ENCODE data around the gene RPS15. TPM values are rescaled to one million over a fixed set of nuclear protein-coding genes. Genes with fewer than 3 reads are reported as not detected.

The RPS15 gene
- polyA plus RNA-seq, 1 donor (not counting 4 experiments of a cell fraction or from before 2014, with no cell fraction given): 795 TPM

DNA sequence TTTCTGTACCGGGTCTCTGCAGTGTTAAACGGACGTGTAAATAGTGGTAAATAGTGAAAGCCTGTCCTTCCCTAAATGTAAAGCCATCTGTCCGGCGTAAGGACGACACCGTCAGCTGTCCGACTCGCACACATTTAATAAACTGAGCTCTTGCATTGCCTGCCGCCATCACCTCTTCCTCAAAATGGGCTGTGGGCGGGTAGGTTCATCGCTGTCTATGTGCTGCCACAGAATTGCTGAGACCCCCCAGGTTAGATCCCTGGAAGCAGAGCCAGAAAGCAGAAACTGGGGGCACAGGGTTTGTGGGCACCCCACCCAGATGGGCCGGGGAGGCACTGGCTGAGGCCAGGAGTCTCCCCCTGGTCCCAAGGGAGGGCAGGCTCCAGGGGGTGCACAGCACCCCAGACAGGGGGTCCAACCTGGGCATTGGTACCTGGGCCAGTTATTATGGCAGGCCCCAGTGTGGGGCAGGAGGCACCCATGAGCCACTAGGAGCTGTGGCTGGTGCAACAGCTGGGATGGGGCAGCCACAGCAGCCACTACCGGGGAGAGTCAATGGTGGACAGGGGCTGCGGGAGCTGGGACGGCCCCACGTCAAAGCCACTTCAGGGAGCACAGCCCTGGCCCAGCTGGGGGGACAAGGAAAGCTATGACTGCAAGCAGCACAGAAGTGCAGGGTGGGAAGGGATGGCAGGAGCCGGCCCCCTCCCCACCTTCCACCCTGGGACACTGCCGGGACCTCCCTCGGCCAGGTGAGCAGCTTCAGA, 35.1 kb downstream of the RPS15 start:
- Histone ChIP-seq H3K36me3 (ENCODE audit: control insufficient read depth in 2 of 2, extremely low read depth in 1 of 2, insufficient read depth in 2 of 2, low read length in 2 of 2) (peaks cover 5 to 15% of the 10 kb centered on the region in 2 experiments), H3K9me3 (ENCODE audit: control insufficient read depth, low read depth, low read length) (no peaks in the 10 kb centered on the region), H3K4me2 (ENCODE audit: control insufficient read depth, extremely low read depth, insufficient read depth, low read depth, low read length) (no peak overlapping the region), H2AFZ (ENCODE audit: control insufficient read depth, low read length) (no peak overlapping the region), H3K79me2 (ENCODE audit: control insufficient read depth, insufficient read depth, low read length) (peaks cover 20% of the 10 kb centered on the region), H3K27ac (ENCODE audit: control insufficient read depth, insufficient read depth, low read length) (no peak overlapping the region), H3K4me3 (ENCODE audit: control insufficient read depth in 2 of 3, extremely low read depth in 1 of 3, insufficient read depth in 2 of 3, low read depth in 1 of 3, low read length in 3 of 3) (no peak overlapping the region), H3K4me1 (ENCODE audit: control insufficient read depth, extremely low read depth, insufficient read depth, low read length) (peaks cover 18% of the 10 kb centered on the region), H3K27me3 (ENCODE audit: control insufficient read depth, extremely low read depth, insufficient read depth, low read length) (peaks cover 25% of the 10 kb centered on the region), H4K20me1 (ENCODE audit: control insufficient read depth, extremely low read depth, insufficient read depth, low read length) (peaks cover 9% of the 10 kb centered on the region), H3K9ac (ENCODE audit: control insufficient read depth, extremely low read depth, insufficient read depth, low read length) (no peak overlapping the region), H3K9me1 (ENCODE audit: control insufficient read depth, extremely low read depth, insufficient read depth, low read length) (peaks cover 8% of the 10 kb centered on the region)
- no peak for TF ChIP-seq CTCF (optimal IDR thresholded peaks at IDR 0.05 in 1 of 3, IDR thresholded peaks at IDR 0.05 in 1 of 3, conservative IDR thresholded peaks at IDR 0.05 in 1 of 3; ENCODE audit: extremely low read depth in 1 of 3, insufficient read depth in 2 of 3, low read length in 3 of 3)
- no peak for TF ChIP-seq EZH2 (IDR thresholded peaks at IDR 0.05; ENCODE audit: low read length)
- FAIRE-seq (no peak), DNase-seq (ENCODE audit: low read depth, low spot score) (no peak)
- dilution Hi-C loops (cut with MboI; ENCODE audit: extremely low pct_ligation_motif_present, low sequenced_read_pairs): no loop called here

- no peak overlapping the region for H3K27ac ChIP-seq (ENCODE audit: control insufficient read depth, insufficient read depth, low read length)
- DNase-seq (ENCODE audit: low read depth, low spot score) (no peak), FAIRE-seq (no peak)
- dilution Hi-C loops (cut with MboI; ENCODE audit: extremely low pct_ligation_motif_present, low sequenced_read_pairs): no loop called here
- H3K36me3 ChIP-seq (ENCODE audit: control insufficient read depth in 2 of 2, extremely low read depth in 1 of 2, insufficient read depth in 2 of 2, low read length in 2 of 2): peaks cover 5 to 15% of the 10 kb centered on the region in 2 experiments
- H3K4me2 ChIP-seq (ENCODE audit: control insufficient read depth, extremely low read depth, insufficient read depth, low read depth, low read length): no peak overlapping the region
- no peak overlapping the region for H3K4me3 ChIP-seq (ENCODE audit: control insufficient read depth in 2 of 3, extremely low read depth in 1 of 3, insufficient read depth in 2 of 3, low read depth in 1 of 3, low read length in 3 of 3)
- peaks cover 19% of the 10 kb centered on the region for H3K4me1 ChIP-seq (ENCODE audit: control insufficient read depth, extremely low read depth, insufficient read depth, low read length)
- H3K9me1 ChIP-seq (ENCODE audit: control insufficient read depth, extremely low read depth, insufficient read depth, low read length): peaks cover 8% of the 10 kb centered on the region
- H4K20me1 ChIP-seq (ENCODE audit: control insufficient read depth, extremely low read depth, insufficient read depth, low read length): peaks cover 9% of the 10 kb centered on the region
- H2AFZ ChIP-seq (ENCODE audit: control insufficient read depth, low read length): no peak overlapping the region
- H3K27me3 ChIP-seq (ENCODE audit: control insufficient read depth, extremely low read depth, insufficient read depth, low read length): peaks cover 19% of the 10 kb centered on the region
- TF ChIP-seq CTCF (optimal IDR thresholded peaks at IDR 0.05 in 1 of 3, IDR thresholded peaks at IDR 0.05 in 1 of 3, conservative IDR thresholded peaks at IDR 0.05 in 1 of 3; ENCODE audit: extremely low read depth in 1 of 3, insufficient read depth in 2 of 3, low read length in 3 of 3) (no peak), EZH2 (IDR thresholded peaks at IDR 0.05; ENCODE audit: low read length) (no peak)
- H3K9ac ChIP-seq (ENCODE audit: control insufficient read depth, extremely low read depth, insufficient read depth, low read length): no peak overlapping the region
- no peaks in the 10 kb centered on the region for H3K9me3 ChIP-seq (ENCODE audit: control insufficient read depth, low read depth, low read length)
- peaks cover 26% of the 10 kb centered on the region for H3K79me2 ChIP-seq (ENCODE audit: control insufficient read depth, insufficient read depth, low read length)
Observed at GRCh38 chr19:1474011-1474764, 36.0 kb downstream of the RPS15 start.

All from keratinocyte (primary cell).